PC-9 (cell line): ENCODE data around the gene AKAP13. TPM values are rescaled to one million over a fixed set of nuclear protein-coding genes. Genes with fewer than 3 reads are reported as not detected.

Experiments
- BruUV-seq: library from RNA; stranded (reverse); fragments of 400-500 nt; replicated peaks from 2 replicates; lab custom pipeline; 2021; lab: Mats Ljungman, UMichigan
- CTCF ChIA-PET: fragments of 300-600 bp; sonication (Branson Sonifier 250); formaldehyde crosslinking; loops from one replicate; lab custom pipeline; 2022; ENCODE audit warnings: antibody characterized with exemption; lab: Charles Lee
- POLR2A ChIA-PET: fragments of 300-600 bp; sonication (Branson Sonifier 250); formaldehyde crosslinking; loops from one replicate; lab custom pipeline; 2022; ENCODE audit warnings: antibody characterized with exemption; ENCODE audit not compliant: unreplicated experiment; lab: Charles Lee
- DNase-seq, 2 experiments: peaks; one replicate each; pipeline versions ENCODE4 v3.0.0 to v3.0.0-alpha.2; 2015 to 2022; ENCODE audit warnings: mixed read lengths in 1 of 2
- H2AFZ ChIP-seq: fragments of 200-600 bp; sonication (generic); 2 replicates; pipeline ENCODE4 v1.8.1; 2017; ENCODE audit warnings: antibody characterized with exemption
- H3F3A ChIP-seq: fragments of 200-600 bp; sonication (generic); 2 replicates; pipeline ENCODE4 v1.8.1; 2017; ENCODE audit warnings: antibody characterized with exemption, mild to moderate bottlenecking, low read depth; ENCODE audit not compliant: insufficient read depth
- H3K27ac ChIP-seq: fragments of 200-600 bp; sonication (generic); 2 replicates; pipeline ENCODE4 v1.6.1; 2016; ENCODE audit warnings: mixed run types
- H3K27me3 ChIP-seq: fragments of 200-600 bp; sonication (generic); 2 replicates; pipeline ENCODE4 v1.6.1; 2016; ENCODE audit warnings: low read depth, mixed run types; ENCODE audit not compliant: insufficient read depth
- H3K36me3 ChIP-seq: fragments of 200-600 bp; sonication (generic); 2 replicates; pipeline ENCODE4 v1.6.1; 2016; ENCODE audit warnings: low read depth, mixed run types
- H3K4me1 ChIP-seq: fragments of 200-600 bp; sonication (generic); replicated peaks from 2 replicates; pipeline ENCODE4 v1.6.1; 2016; ENCODE audit warnings: mixed run types; ENCODE audit not compliant: insufficient read depth
- H3K4me2 ChIP-seq: fragments of 200-600 bp; sonication (generic); 2 replicates; pipeline ENCODE4 v1.6.1; 2017; ENCODE audit warnings: mixed run types
- H3K4me3 ChIP-seq: fragments of 200-600 bp; sonication (generic); 2 replicates; pipeline ENCODE4 v1.6.1; 2016; ENCODE audit warnings: mixed run types
- H3K79me2 ChIP-seq: fragments of 200-600 bp; sonication (generic); 2 replicates; pipeline ENCODE4 v1.6.1; 2017; ENCODE audit warnings: low read depth, mixed run types
- H3K9me2 ChIP-seq: fragments of 200-600 bp; sonication (generic); 2 replicates; pipeline ENCODE4 v1.8.1; 2017; ENCODE audit warnings: mild to moderate bottlenecking; ENCODE audit not compliant: insufficient read depth
- H3K9me3 ChIP-seq: fragments of 200-600 bp; sonication (generic); 2 replicates; pipeline ENCODE4 v1.8.1; 2016; ENCODE audit warnings: low read depth; ENCODE audit not compliant: insufficient read depth
- H4K20me1 ChIP-seq: fragments of 200-600 bp; sonication (generic); 2 replicates; pipeline ENCODE4 v1.8.1; 2017; ENCODE audit not compliant: insufficient read depth
- EZH2 ChIP-seq: fragments of 200-600 bp; sonication (generic); IDR thresholded peaks from 2 replicates; pipeline ENCODE4 v1.8.0; 2017; ENCODE audit warnings: antibody characterized with exemption, low read depth
- intact Hi-C: fragments of 100-400 bp; cut with micrococcal nuclease; formaldehyde crosslinking; loops from one replicate; pipeline ENCODE4 v1.10.0; 2022; ENCODE audit not compliant: unreplicated experiment
- total RNA-seq: library from RNA; stranded (reverse); gene quantifications from 2 replicates; pipeline ENCODE4 v1.2.3, GENCODE V29; 2021
- TF ChIP-seq, protein P1 (sequence below): fragments of 200-600 bp; sonication (generic); conservative IDR thresholded peaks from 2 replicates; pipeline ENCODE4 v1.6.1; 2017; ENCODE audit warnings: mixed run types, antibody characterized with exemption, mild to moderate bottlenecking, moderate library complexity

The AKAP13 gene
- total RNA-seq, 1 experiment from 2014 or later = 82.5 TPM

GRCh38 chr15:85766001-85766831 is 385.8 kb downstream of the AKAP13 start:
- POLR2A ChIA-PET = no interaction called here
- intact Hi-C loops = no loop called here
- no peak overlapping the region for H3K4me3 ChIP-seq
- no peaks in the 10 kb centered on the region for H3K79me2 ChIP-seq
- no peaks in the 10 kb centered on the region for H3K27me3 ChIP-seq
- H3K9me3 ChIP-seq = no peaks in the 10 kb centered on the region
- H4K20me1 ChIP-seq = no peaks in the 10 kb centered on the region
- H3K27ac ChIP-seq = no peak overlapping the region
- CTCF ChIA-PET = no interaction called here
- BruUV-seq = no TSS peak
- TF ChIP-seq EZH2 = no peak
- TF ChIP-seq, protein P1, sequence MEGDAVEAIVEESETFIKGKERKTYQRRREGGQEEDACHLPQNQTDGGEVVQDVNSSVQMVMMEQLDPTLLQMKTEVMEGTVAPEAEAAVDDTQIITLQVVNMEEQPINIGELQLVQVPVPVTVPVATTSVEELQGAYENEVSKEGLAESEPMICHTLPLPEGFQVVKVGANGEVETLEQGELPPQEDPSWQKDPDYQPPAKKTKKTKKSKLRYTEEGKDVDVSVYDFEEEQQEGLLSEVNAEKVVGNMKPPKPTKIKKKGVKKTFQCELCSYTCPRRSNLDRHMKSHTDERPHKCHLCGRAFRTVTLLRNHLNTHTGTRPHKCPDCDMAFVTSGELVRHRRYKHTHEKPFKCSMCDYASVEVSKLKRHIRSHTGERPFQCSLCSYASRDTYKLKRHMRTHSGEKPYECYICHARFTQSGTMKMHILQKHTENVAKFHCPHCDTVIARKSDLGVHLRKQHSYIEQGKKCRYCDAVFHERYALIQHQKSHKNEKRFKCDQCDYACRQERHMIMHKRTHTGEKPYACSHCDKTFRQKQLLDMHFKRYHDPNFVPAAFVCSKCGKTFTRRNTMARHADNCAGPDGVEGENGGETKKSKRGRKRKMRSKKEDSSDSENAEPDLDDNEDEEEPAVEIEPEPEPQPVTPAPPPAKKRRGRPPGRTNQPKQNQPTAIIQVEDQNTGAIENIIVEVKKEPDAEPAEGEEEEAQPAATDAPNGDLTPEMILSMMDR = no peak
- no peak for DNase-seq
- H3K9me2 ChIP-seq = no peaks in the 10 kb centered on the region
- no peaks in the 10 kb centered on the region for H3K4me1 ChIP-seq
- no peak overlapping the region for H3K4me2 ChIP-seq
- H3F3A ChIP-seq = no peaks in the 10 kb centered on the region
- no peaks in the 10 kb centered on the region for H3K36me3 ChIP-seq
- H2AFZ ChIP-seq = no peak overlapping the region

GRCh38 chr15:85767785-85768529 is 387.6 kb downstream of the AKAP13 start:
- Histone ChIP-seq H3K36me3 (no peaks in the 10 kb centered on the region), H3K9me3 (no peaks in the 10 kb centered on the region), H3K4me3 (no peak overlapping the region), H3K4me1 (no peaks in the 10 kb centered on the region), H3K79me2 (no peaks in the 10 kb centered on the region), H3F3A (no peaks in the 10 kb centered on the region), H3K9me2 (no peaks in the 10 kb centered on the region), H3K27ac (no peak overlapping the region), H4K20me1 (no peaks in the 10 kb centered on the region), H3K27me3 (no peaks in the 10 kb centered on the region), H3K4me2 (no peak overlapping the region), H2AFZ (no peak overlapping the region)
- TF ChIP-seq, protein P1 = no peak
- no peak for TF ChIP-seq EZH2
- POLR2A ChIA-PET = no interaction called here
- no TSS peak for BruUV-seq
- DNase-seq = no peak
- CTCF ChIA-PET = no interaction called here
- intact Hi-C loops = no loop called here

DNA sequence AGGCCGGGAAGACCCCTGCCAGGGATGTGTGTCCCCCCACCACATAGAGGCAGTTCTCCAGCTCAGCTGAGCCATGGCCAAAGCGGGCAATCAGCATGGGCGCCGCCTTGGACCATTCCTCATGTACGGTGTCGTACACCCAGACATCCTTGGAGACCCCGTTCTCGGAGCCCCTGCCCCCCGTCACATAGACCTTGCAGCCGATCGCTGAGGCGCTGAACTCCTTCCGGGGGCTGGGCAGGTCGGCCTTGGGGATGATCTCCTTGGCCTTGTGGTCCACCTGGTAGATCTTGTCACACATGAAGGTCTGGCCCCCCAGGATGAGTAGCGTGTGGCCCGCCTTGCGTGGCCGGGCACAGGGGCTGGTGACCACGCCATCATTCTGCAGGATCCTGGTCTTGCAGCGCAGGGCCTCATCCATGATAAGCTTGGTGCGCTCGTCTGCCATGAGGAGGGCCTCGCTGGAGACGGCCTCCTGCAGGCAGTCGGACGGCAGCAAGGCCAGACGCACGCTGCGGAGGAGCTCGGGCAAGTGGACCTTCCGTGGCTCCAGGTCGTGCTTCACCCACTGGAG is 388.3 kb downstream of the AKAP13 start:
- Histone ChIP-seq H3K4me2 (no peak overlapping the region), H2AFZ (no peak overlapping the region), H4K20me1 (no peaks in the 10 kb centered on the region), H3K79me2 (no peaks in the 10 kb centered on the region), H3K9me2 (no peaks in the 10 kb centered on the region), H3K4me1 (no peaks in the 10 kb centered on the region), H3K27ac (no peak overlapping the region), H3K9me3 (no peaks in the 10 kb centered on the region), H3K36me3 (no peaks in the 10 kb centered on the region), H3K4me3 (no peak overlapping the region), H3K27me3 (no peaks in the 10 kb centered on the region), H3F3A (no peaks in the 10 kb centered on the region)
- CTCF ChIA-PET = no interaction called here
- DNase-seq = no peak
- intact Hi-C loops = no loop called here
- TF ChIP-seq, protein P1 = no peak
- BruUV-seq = no TSS peak
- POLR2A ChIA-PET = no interaction called here
